RPMI7951 (cell line): ENCODE measurements around the gene OLIG2. TPM values are rescaled to one million over a fixed set of nuclear protein-coding genes. Genes with fewer than 3 reads are reported as not detected.

ENCODE experiments used
- DNase-seq: peaks from one replicate; pipeline ENCODE4 v3.0.0-alpha.2; 2012; ENCODE audit warnings: low read depth
- total RNA-seq: library from RNA; depleted of rRNA; stranded (reverse); fragments of >200 nt; shearing (Covaris generic); gene quantifications from 2 replicates; pipeline ENCODE4 v1.2.3, GENCODE V29; 2014; rRNA removed

Gene OLIG2
- total RNA-seq, 1 experiment from 2014 or later = 0.72 TPM

- DNase-seq = no peak
These were observed 38.3 kb downstream of the OLIG2 start for GRCh38 chr21:33063907-33064622.

GRCh38 chr21:33064623-33065390, 39.1 kb downstream of the OLIG2 start:
- peak; percentile 20 for DNase-seq

GRCh38 chr21:33067043-33067442, 41.3 kb downstream of the OLIG2 start:
- DNase-seq = no peak

GRCh38 chr21:33067457-33067856, 41.7 kb downstream of the OLIG2 start:
- DNase-seq = no peak

- DNase-seq = no peak
These were observed 43.5 kb downstream of the OLIG2 start for GRCh38 chr21:33069243-33069642.

GRCh38 chr21:33069645-33069993, 43.9 kb downstream of the OLIG2 start:
- DNase-seq = no peak

- DNase-seq = peak; percentile 31
These were observed 44.4 kb downstream of the OLIG2 start, which contains the start of gene OLIG1 for GRCh38 chr21:33069994-33070743. TSS of gene OLIG1 (plus strand) at chr21:33070141. CDS start at chr21:33070247, 106 bp downstream.

GRCh38 chr21:33070744-33070997, 44.9 kb downstream of the OLIG2 start:
- DNase-seq = no peak

- no peak for DNase-seq
These were observed 45.4 kb downstream of the OLIG2 start for GRCh38 chr21:33070998-33071769.

- no peak for DNase-seq
These were observed 46.1 kb downstream of the OLIG2 start for GRCh38 chr21:33071770-33072306.

GRCh38 chr21:33073636-33074035, 47.9 kb downstream of the OLIG2 start:
- DNase-seq = no peak

GRCh38 chr21:33075128-33075527, 49.4 kb downstream of the OLIG2 start:
- DNase-seq = no peak

- DNase-seq = no peak
These were observed 50.0 kb downstream of the OLIG2 start for GRCh38 chr21:33075596-33076195.

- DNase-seq = no peak
These were observed 51.0 kb downstream of the OLIG2 start for GRCh38 chr21:33076600-33077329.

Other genes with a start within 250 kb of the OLIG2 start
- not detected in 2 replicates for gene OLIG1, start 44.2 kb downstream of the OLIG2 start, total RNA-seq
- 2.4 and 4.9 TPM in 2 replicates for gene IFNAR2, start 204.0 kb downstream of the OLIG2 start, total RNA-seq
- 40.7 and 60.6 TPM in 2 replicates for gene IL10RB, start 240.4 kb downstream of the OLIG2 start, total RNA-seq